Prostate gland (tissue), 2 donors: ENCODE measurements around the gene CSNK2A1. TPM values are rescaled to one million over a fixed set of nuclear protein-coding genes. Genes with fewer than 3 reads are reported as not detected.

Source experiments
- DNase-seq: peaks from one replicate; pipeline ENCODE4 v3.0.0-alpha.2; 2019; ENCODE audit warnings: low spot score
- H3K27ac ChIP-seq, 2 donors: fragments of 200-600 bp; sonication (generic); 2 replicates each; pipeline ENCODE4 v1.5.1; 2017 to 2019
- H3K27me3 ChIP-seq: fragments of 200-600 bp; sonication (generic); replicated peaks from 2 replicates; pipeline ENCODE4 v1.5.1; 2019; ENCODE audit not compliant: insufficient read depth
- H3K36me3 ChIP-seq, 2 donors: fragments of 200-600 bp; sonication (generic); 1 replicate in 1 of 2; 2 replicates in 1 of 2; pipeline versions ENCODE4 v1.5.1 to v1.8.1; 2017 to 2019
- H3K4me1 ChIP-seq: fragments of 200-600 bp; sonication (generic); replicated peaks from 2 replicates; pipeline ENCODE4 v1.5.1; 2019
- H3K4me3 ChIP-seq, 2 donors: fragments of 200-600 bp; sonication (generic); 2 replicates each; pipeline ENCODE4 v1.5.1; 2017 to 2019
- H3K9me3 ChIP-seq: fragments of 200-600 bp; sonication (generic); 2 replicates; pipeline ENCODE4 v1.5.1; 2017
- POLR2A ChIP-seq: fragments of 450-650 bp; IDR thresholded peaks from one replicate; pipeline ENCODE4 v1.6.1; 2016; ENCODE audit warnings: antibody characterized with exemption, mild to moderate bottlenecking
- POLR2AphosphoS5 ChIP-seq: sonication (generic); formaldehyde crosslinking; IDR thresholded peaks from one replicate; pipeline ENCODE4 v1.6.1; 2017; ENCODE audit warnings: antibody characterized with exemption
- WGBS: methylation state at CpG from one replicate; pipeline ENCODE4 v1.1.5; 2018; 5-methylcytosine and 5-hydroxymethylcytosine counted together
- intact Hi-C: fragments of 100-400 bp; cut with DNase I; formaldehyde crosslinking; loops from one replicate; pipeline ENCODE4 v1.14.2; 2022
- total RNA-seq, 2 donors: library from RNA; depleted of rRNA; stranded (reverse); fragments of >200 nt; gene quantifications; one replicate each; pipeline ENCODE4 v1.1.0, GENCODE V29; 2016
- TF ChIP-seq, protein P1 (sequence below), 4 experiments: fragments of 200-600 bp in 2 of 4; fragments of 450-650 bp in 2 of 4; sonication (generic) in 2 of 4; IDR thresholded peaks; 1 replicate in 3 of 4; 2 replicates in 1 of 4; pipeline ENCODE4 v1.5.1; 2016 to 2019; ENCODE audit warnings: antibody characterized with exemption in 4 of 4, mild to moderate bottlenecking in 2 of 4, moderate library complexity in 2 of 4

Gene CSNK2A1
- total RNA-seq, 2 donors from 2014 or later: 66.9 to 152 TPM

DNA sequence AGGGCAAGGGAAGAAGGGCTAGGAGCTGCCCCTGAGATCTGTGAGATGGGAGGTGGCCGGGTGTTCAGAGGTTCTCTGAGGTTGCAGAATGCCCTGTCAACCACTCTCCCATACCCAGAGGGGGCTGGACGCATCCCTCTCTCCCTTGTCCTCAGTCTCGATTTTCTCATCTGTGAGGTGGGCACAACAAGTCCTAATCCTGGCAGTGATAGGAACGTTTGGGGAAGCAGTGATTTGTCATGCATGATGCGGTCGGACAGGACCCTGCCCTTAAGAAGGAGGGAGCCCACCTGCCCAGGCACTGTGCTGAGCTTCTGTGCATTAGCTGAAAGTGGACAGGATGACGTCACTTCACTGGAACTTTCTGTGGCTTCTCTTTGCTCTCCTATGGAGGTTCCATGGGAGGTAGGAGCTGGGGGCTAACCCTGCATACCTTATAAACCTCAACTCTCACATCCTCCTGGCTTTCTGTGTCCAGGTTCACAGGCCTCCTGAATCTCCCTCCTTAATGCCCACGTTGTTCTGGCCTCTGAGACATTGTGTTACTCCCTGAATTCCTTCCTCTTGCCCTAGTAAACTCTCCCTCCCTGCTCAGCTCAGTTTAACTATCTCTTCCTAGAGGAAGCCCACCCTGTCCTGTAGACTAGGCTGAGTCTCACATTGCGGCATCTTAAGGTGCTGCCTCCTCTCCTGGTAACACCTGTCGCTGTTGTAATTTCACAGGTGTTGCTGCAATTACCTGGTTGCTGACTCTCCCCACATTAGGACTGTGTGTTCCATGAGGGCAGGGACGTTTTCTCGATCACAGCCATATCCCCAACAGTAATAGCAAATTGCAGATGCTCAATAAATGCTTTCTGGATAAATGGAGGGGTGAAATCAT, 30.1 kb upstream of the CSNK2A1 start:
- DNase-seq: no peak
- no peaks in the 10 kb centered on the region for H3K9me3 ChIP-seq
- TF ChIP-seq POLR2AphosphoS5: no peak
- H3K27me3 ChIP-seq: no peaks in the 10 kb centered on the region
- intact Hi-C loops: no loop called here
- no peaks in the 10 kb centered on the region for H3K4me1 ChIP-seq
- 83% methylated on average over 12 of the region's 12 CpGs for whole genome bisulfite sequencing
- H3K36me3 ChIP-seq: no peaks in the 10 kb centered on the region
- no peak overlapping the region for H3K4me3 ChIP-seq
- H3K27ac ChIP-seq: no peak overlapping the region

DNA sequence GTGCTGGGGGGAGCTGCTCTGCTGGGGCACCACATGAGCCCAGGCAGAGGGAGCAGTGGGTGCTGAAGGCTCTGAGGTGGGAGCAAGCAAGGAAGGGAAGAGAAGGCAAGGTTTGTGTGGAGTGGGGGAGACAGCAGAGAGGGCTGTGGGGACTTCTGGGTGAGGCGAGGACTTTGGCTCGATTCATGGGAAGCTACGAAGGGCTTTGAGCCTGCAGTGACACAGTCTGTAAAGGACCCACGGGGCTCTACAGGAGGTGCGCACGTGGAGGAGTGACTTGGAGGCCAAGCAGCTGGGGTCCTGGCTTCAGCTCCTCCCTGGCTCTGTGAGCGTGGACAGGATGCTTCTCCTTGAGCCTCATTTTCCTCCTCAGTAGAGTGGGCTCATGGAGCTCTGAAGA, 29.1 kb upstream of the CSNK2A1 start:
- TF ChIP-seq POLR2AphosphoS5 (no peak), POLR2A (no peak)
- Histone ChIP-seq H3K9me3 (no peaks in the 10 kb centered on the region), H3K27me3 (no peaks in the 10 kb centered on the region), H3K4me1 (no peaks in the 10 kb centered on the region), H3K4me3 (no peak overlapping the region), H3K36me3 (no peaks in the 10 kb centered on the region), H3K27ac (no peak overlapping the region)
- intact Hi-C loops: no loop called here
- 49% methylated on average over 7 of the region's 7 CpGs for WGBS
- DNase-seq: no peak

DNA sequence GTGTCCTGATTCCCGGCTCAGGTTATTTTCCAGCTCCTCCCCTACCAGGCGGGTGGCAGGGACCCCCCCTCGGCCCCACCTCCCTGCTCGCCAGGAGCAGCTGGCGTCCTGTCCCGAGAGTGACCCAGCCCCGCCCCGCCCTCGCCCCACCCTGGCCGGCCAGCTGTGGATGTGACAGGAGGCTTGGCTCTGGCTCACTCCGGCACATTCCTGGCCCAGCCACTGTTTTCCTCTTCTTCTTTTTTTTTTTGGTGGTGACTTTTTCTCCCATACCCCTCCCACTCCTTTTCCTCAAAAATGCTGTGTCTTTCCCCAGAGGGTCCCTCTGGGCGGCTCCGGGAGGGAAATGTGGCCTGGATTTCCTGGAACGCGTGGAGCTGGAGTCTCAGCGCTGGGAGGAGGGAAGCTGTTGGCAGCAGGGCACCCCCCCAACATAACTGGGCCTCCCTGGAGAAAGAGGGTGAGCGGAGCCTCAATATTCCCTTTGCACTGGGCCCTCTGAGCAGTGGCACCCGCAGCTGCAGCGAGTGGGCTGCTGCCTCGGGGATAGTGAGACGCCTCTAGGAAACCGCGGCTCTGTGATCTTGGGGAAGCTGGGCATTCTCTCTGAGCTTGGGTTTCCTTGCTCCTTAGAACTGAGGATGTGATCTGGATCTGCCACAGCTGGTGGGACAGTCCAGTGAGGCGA, 28.3 kb upstream of the CSNK2A1 start:
- TF ChIP-seq POLR2AphosphoS5 (no peak), POLR2A (no peak)
- TF ChIP-seq, protein P1, sequence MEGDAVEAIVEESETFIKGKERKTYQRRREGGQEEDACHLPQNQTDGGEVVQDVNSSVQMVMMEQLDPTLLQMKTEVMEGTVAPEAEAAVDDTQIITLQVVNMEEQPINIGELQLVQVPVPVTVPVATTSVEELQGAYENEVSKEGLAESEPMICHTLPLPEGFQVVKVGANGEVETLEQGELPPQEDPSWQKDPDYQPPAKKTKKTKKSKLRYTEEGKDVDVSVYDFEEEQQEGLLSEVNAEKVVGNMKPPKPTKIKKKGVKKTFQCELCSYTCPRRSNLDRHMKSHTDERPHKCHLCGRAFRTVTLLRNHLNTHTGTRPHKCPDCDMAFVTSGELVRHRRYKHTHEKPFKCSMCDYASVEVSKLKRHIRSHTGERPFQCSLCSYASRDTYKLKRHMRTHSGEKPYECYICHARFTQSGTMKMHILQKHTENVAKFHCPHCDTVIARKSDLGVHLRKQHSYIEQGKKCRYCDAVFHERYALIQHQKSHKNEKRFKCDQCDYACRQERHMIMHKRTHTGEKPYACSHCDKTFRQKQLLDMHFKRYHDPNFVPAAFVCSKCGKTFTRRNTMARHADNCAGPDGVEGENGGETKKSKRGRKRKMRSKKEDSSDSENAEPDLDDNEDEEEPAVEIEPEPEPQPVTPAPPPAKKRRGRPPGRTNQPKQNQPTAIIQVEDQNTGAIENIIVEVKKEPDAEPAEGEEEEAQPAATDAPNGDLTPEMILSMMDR (IDR thresholded peaks at IDR 0.05): no peak
- H3K27ac ChIP-seq: no peak overlapping the region
- peak; percentile 14 for DNase-seq
- H3K4me3 ChIP-seq: no peak overlapping the region
- H3K4me1 ChIP-seq: no peaks in the 10 kb centered on the region
- H3K36me3 ChIP-seq: no peaks in the 10 kb centered on the region
- intact Hi-C loops: no loop called here
- 6% methylated on average over 21 of the region's 24 CpGs for WGBS
- H3K27me3 ChIP-seq: no peaks in the 10 kb centered on the region
- H3K9me3 ChIP-seq: no peaks in the 10 kb centered on the region

DNA sequence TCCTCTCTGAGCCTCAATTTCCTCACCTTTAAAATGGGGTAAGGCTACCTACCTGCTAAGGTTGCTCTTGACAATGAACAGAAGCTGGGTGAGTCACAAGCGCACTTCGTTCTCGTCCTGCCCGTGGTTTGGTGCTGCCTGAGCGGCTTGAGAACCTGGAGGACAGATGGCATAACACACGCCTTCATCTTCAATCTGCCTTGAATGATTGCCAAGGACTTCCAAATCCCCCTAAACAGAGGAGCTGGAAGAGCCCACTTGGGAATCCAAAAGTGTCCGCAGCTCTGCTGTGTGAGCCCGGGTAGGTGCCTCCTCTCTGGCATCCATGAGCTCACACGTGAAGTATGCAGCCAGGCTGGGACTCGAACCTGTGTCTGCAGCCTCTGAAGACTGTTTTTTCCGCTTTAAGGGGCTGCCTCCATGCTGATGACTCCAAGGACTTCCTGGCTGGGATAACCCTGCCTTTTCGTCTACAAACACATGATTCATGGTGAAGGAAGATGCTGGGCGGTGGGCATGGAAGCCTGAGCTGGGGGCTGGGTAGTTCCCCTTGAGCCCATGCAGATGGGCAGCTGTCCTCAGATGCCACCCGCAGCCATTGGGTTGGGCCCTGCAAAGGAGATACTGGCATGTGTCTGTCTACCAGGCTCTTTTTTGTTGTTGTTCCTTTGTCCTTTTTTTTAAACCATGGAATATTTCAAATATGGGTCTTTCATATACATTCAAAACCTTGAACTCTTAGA, 25.3 kb upstream of the CSNK2A1 start:
- peaks cover 2% of the 10 kb centered on the region for H3K27me3 ChIP-seq

DNA sequence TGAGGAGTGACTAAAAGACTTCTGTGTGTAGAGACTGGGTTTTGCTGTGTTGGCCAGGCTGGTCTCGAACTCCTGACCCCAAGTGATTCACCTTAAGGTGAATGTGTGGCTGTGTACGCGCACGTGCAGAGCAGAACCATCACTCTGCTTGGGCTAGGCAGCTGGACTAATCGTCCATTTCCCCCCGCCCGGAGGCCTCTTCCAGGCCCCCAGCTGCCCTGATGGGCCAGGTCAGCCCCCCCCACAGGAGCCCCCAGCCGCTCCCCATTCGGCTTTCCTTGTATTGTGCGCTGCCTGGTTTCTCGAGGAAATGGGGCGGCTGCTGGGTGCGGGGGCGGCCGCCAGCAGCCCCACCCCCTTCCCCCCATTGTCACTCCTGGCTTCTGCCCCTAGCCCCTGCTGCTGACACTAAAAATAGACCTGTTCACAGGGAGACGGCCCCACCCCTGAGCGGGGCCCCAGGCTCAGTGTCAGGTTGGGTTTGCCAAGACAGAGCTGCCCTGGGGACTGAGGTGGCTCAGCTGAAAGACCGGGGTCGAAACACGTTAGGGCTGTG, 24.6 kb upstream of the CSNK2A1 start:
- peaks cover 2% of the 10 kb centered on the region for H3K27me3 ChIP-seq

More for the DNA sequence above, 25.3 kb upstream of the CSNK2A1 start:
- TF ChIP-seq POLR2A (no peak), POLR2AphosphoS5 (no peak)
- TF ChIP-seq, protein P1 (IDR thresholded peaks at IDR 0.05): no peak
- DNase-seq: no peak
- Histone ChIP-seq H3K27ac (no peak overlapping the region), H3K36me3 (no peaks in the 10 kb centered on the region), H3K4me1 (no peaks in the 10 kb centered on the region), H3K4me3 (no peak overlapping the region), H3K9me3 (no peaks in the 10 kb centered on the region)
- intact Hi-C loops: no loop called here
- WGBS: 68% methylated on average over 14 of the region's 14 CpGs

More for the DNA sequence above, 24.6 kb upstream of the CSNK2A1 start:
- Histone ChIP-seq H3K4me3 (no peak overlapping the region), H3K36me3 (no peaks in the 10 kb centered on the region), H3K9me3 (no peaks in the 10 kb centered on the region), H3K27ac (no peak overlapping the region), H3K4me1 (no peaks in the 10 kb centered on the region)
- DNase-seq: no peak
- WGBS: 31% methylated on average over 20 of the region's 20 CpGs
- intact Hi-C loops: no loop called here
- TF ChIP-seq POLR2AphosphoS5 (no peak), POLR2A (no peak)
- TF ChIP-seq, protein P1 (IDR thresholded peaks at IDR 0.05): no peak
